Right kidney (tissue), 1 donor: ENCODE data around the gene AGGF1.
"Not testable (repeated sequence)": the region's sequence is repeated elsewhere in the genome, so short reads cannot be mapped to it uniquely, and the experiment has no call there.

ENCODE experiments used
- DNase-seq: peaks from one replicate; pipeline ENCODE4 v3.0.0-alpha.2; 2016

AGGF1 gene

GRCh38 chr5:77086689-77087483 lies 56.7 kb downstream of the AGGF1 start, which contains the start of gene ZBED3:
ZBED3 (minus strand) TSS chr5:77087285; CDS start chr5:77077878, 9,407 bp downstream.
- DNase-seq = peak; percentile 99

- DNase-seq = peak; percentile 71
These were observed 57.5 kb downstream of the AGGF1 start for GRCh38 chr5:77087484-77088261.

- no peak for DNase-seq
These were observed 65.0 kb downstream of the AGGF1 start for GRCh38 chr5:77095189-77095588.

- DNase-seq = no peak
These were observed 71.1 kb downstream of the AGGF1 start for GRCh38 chr5:77101298-77101697.

- no peak for DNase-seq
These were observed 72.3 kb downstream of the AGGF1 start for GRCh38 chr5:77102549-77102948.

- no peak for DNase-seq
These were observed 73.3 kb downstream of the AGGF1 start for GRCh38 chr5:77103457-77103856.

- no peak for DNase-seq
These were observed 74.6 kb downstream of the AGGF1 start for GRCh38 chr5:77104813-77105212.

GRCh38 chr5:77107035-77107434 lies 76.8 kb downstream of the AGGF1 start:
- DNase-seq = not testable (repeated sequence)
